Measurements from ENCODE around the gene CZIB. TPM values are rescaled to one million over a fixed set of nuclear protein-coding genes. Genes with fewer than 3 reads are reported as not detected.

CZIB gene
- total RNA-seq, 2 experiments from 2014 or later = 44.3 to 45.5 TPM

DNA sequence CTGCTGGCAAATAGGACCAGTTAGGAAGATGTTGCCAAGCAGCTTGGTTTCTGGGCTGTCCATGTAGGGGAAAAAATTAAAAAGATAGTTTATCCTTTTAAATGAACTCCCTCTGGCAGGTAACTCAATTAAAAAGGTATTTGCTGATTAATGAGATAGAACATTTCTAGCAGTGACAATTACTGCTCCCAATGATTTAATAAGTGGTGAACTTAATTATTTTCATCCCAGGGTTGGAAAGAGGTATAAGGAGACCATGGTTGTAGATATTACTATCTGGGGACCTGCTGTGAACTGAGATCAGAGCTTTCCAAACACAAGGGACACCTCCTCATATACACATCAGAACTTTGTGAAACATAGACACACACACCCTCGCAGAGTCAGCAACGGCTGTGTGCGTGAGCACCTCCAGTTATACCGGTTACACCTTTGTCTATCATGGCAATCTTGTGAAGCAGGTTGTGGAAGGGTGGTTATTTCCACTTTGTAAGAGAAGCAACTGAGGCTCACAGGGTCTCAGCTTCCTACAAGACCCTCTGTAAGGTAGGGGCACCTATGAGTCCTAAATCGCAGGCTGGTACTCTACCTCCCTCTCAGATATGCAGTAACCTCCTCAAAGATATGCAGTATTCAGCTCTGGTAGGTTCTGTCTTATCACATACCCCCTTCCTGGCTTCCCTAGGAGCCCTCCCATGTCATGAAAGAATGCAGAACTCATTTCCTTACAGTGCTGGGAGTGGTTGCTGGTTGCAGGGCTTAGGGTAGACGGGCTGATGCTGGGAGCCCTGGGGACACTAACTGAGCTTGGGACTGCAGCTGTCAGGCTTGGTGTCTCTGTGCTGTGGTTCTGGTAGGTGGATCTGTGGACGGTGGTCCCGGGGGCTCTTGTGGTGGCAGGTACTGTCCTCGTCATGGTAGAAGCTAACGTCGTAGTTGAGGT, 36.3 kb upstream of the CZIB start:
- ChIA-PET CTCF (interaction anchor here (0.8 kb wide), 1 partner anchor 24 kb away, joined by 3 read pairs; no protein-coding TSS in a partner anchor), POLR2A (interaction anchor here (0.6 kb wide), 1 partner anchor 46 kb away, joined by 3 read pairs; no protein-coding TSS in a partner anchor)
- H3K4me1 Mint-ChIP-seq (ENCODE audit: low read depth) = no peaks in the 10 kb centered on the region
- H3K27ac Mint-ChIP-seq = no peak overlapping the region
- ATAC-seq = no peak
- H3K9me3 Mint-ChIP-seq (ENCODE audit: insufficient read depth) = no peaks in the 10 kb centered on the region
- H3K27me3 Mint-ChIP-seq (ENCODE audit: low read depth) = no peaks in the 10 kb centered on the region
- H3K4me3 Mint-ChIP-seq = no peak overlapping the region
- H3K36me3 Mint-ChIP-seq (ENCODE audit: low read depth) = peaks cover 68% of the 10 kb centered on the region
- no peak for DNase-seq

DNA sequence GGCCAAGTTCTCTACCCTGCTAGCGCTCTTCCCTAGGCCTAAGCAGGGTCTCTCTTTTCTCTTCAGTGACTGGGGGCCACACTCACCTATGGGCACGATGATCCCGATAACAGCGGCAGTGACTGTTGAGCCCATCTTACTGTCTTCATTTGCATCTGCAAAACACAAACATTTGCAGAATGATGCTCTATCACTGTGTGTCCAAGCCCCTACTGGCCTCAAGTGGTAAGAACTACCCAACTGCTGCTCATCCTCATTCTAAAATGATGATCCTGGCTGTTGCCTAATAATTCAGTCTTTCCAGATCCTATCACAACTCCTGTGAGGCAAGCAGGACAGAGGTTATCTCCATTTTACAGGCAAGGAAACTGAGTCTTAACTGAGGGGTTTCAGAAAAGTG, 34.6 kb upstream of the CZIB start:
- Mint-ChIP-seq H3K36me3 (ENCODE audit: low read depth) (peaks cover 65% of the 10 kb centered on the region), H3K27ac (no peak overlapping the region), H3K27me3 (ENCODE audit: low read depth) (no peaks in the 10 kb centered on the region), H3K9me3 (ENCODE audit: insufficient read depth) (no peaks in the 10 kb centered on the region), H3K4me1 (ENCODE audit: low read depth) (no peaks in the 10 kb centered on the region), H3K4me3 (no peak overlapping the region)
- CTCF ChIA-PET = no interaction called here
- POLR2A ChIA-PET = no interaction called here
- no peak for DNase-seq
- ATAC-seq = no peak

DNA sequence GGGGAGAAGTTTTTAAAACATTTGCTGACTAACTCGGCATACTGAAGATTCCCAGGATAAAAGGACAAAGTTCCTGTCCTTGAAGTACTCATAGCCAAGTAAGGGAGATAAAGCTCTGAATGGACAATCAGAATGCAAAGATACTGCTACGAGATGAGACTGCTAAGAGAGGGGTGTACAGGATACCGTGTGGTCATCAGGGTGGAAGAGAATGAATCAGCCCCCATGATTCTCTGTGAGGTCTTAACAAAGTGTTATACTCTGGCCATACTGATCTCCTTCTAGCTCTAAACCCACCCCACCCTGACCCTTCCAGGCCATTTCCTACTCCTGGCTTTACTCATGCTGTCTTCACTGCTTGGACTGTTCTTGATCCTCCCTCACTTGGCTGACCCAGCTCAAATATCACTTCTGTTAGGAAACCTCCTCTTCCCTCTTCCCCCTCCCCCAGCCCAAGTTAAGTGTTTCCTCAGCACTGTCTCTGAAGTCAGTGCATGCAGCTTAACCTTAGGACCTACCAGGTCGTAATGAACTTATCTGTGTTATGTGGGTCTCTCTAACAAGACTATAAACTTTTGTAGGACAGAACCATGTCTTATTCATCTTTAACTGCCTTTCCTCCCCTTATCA, 33.7 kb upstream of the CZIB start:
- H3K36me3 Mint-ChIP-seq (ENCODE audit: low read depth) = peaks cover 66% of the 10 kb centered on the region
- no peak for DNase-seq
- no peaks in the 10 kb centered on the region for H3K4me1 Mint-ChIP-seq (ENCODE audit: low read depth)
- no peaks in the 10 kb centered on the region for H3K27me3 Mint-ChIP-seq (ENCODE audit: low read depth)
- ATAC-seq = no peak
- no peak overlapping the region for H3K27ac Mint-ChIP-seq
- ChIA-PET CTCF (no interaction called here), POLR2A (interaction anchor here (0.6 kb wide), 1 partner anchor 21 kb away, joined by 3 read pairs; no protein-coding TSS in a partner anchor)
- H3K9me3 Mint-ChIP-seq (ENCODE audit: insufficient read depth) = no peaks in the 10 kb centered on the region
- no peak overlapping the region for H3K4me3 Mint-ChIP-seq

DNA sequence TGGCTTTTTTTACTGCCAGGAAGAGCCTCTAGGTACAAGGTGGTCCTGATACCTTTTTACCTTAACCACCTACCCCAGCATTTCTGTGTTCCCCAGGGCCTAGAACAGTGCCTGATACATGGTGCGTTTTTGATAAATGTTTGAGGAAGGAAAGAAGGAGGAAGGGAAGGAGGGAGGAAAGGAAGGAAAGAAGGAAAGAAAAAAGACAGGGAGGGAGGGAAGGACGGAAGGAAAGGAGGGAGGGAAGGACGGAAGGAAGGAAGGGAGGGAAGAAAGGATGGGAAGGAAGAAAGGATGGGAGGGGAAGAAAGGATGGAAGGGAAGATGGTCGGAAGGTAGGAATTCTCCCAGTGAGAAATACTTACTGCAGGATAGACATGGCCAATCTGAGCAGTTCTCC, 29.9 kb upstream of the CZIB start:
- no peak for ATAC-seq
- H3K36me3 Mint-ChIP-seq (ENCODE audit: low read depth) = peaks cover 66% of the 10 kb centered on the region
- H3K4me1 Mint-ChIP-seq (ENCODE audit: low read depth) = no peaks in the 10 kb centered on the region
- no peak overlapping the region for H3K4me3 Mint-ChIP-seq
- H3K27ac Mint-ChIP-seq = no peak overlapping the region
- no peaks in the 10 kb centered on the region for H3K27me3 Mint-ChIP-seq (ENCODE audit: low read depth)
- H3K9me3 Mint-ChIP-seq (ENCODE audit: insufficient read depth) = no peaks in the 10 kb centered on the region
- ChIA-PET POLR2A (no interaction called here), CTCF (no interaction called here)
- DNase-seq = no peak

DNA sequence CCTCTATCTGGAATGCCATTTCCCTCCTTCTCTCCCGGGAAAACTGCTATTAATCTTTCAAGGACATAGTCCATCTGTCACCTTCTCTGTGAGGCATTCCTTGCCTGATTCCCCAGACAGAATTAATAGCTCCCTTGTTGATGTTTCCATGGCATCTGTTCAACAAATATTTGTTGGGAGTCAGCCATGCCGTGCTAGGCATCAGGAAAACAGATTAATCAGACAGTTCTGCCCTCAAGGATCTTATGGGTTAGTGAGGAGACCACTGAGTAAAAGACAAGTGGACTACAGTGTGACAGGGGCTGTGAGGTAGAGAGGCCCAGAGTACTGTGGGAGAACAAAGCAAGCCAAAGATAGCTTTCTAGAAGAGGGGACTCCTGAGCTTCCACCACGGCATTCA, 29.3 kb upstream of the CZIB start:
- Mint-ChIP-seq H3K27me3 (ENCODE audit: low read depth) (no peaks in the 10 kb centered on the region), H3K4me1 (ENCODE audit: low read depth) (no peaks in the 10 kb centered on the region), H3K9me3 (ENCODE audit: insufficient read depth) (no peaks in the 10 kb centered on the region), H3K27ac (no peak overlapping the region), H3K36me3 (ENCODE audit: low read depth) (peaks cover 67% of the 10 kb centered on the region), H3K4me3 (no peak overlapping the region)
- POLR2A ChIA-PET = interaction anchor here (0.9 kb wide), 1 partner anchor 11 kb away, joined by 3 read pairs; the partner anchor contains the start of gene MAGOH
- DNase-seq = no peak
- no peak for ATAC-seq
- CTCF ChIA-PET = no interaction called here

DNA sequence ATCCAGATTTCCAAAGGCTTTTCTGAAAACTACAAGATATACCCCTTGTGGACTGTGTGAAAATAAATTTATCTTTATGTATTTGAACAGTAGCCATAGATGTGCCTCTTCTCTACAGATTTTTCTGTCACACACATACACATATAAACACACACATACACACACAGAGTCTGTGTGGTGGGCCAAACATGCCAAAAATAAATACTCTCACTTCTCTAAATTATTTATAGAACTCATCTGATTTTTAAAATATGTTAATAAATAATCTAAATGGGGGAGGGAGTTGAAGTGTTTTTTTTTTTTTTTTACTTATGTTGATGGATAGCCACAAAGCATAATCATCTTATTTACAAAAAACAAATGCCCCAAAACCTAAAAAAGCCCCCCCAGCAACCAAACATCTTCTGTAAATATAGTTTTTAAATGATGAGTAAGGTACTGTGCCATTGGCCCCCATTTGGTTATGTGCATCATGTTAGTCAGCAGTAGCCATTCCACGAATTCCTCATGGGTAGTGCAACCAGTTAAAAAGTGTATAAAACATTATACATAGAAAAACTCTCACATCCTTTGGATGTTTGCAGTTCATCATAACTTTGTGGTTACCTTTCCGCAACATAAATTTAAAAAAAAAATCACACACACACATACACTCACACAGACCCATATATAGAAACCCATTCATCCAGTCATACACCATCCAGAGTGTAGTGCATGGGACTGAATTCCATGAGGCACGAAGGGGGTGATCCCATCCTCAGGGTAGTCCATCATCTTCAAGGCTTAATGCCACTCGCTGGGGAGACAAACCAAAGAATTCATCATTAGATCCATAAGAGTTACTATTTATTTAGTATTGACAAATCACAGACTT, 26.1 kb upstream of the CZIB start:
- H3K36me3 Mint-ChIP-seq (ENCODE audit: low read depth) = peaks cover 53% of the 10 kb centered on the region
- no peaks in the 10 kb centered on the region for H3K4me1 Mint-ChIP-seq (ENCODE audit: low read depth)
- H3K27ac Mint-ChIP-seq = no peak overlapping the region
- ChIA-PET POLR2A (no interaction called here), CTCF (no interaction called here)
- no peak for DNase-seq
- H3K4me3 Mint-ChIP-seq = no peak overlapping the region
- H3K9me3 Mint-ChIP-seq (ENCODE audit: insufficient read depth) = no peaks in the 10 kb centered on the region
- H3K27me3 Mint-ChIP-seq (ENCODE audit: low read depth) = no peaks in the 10 kb centered on the region
- no peak for ATAC-seq

DNA sequence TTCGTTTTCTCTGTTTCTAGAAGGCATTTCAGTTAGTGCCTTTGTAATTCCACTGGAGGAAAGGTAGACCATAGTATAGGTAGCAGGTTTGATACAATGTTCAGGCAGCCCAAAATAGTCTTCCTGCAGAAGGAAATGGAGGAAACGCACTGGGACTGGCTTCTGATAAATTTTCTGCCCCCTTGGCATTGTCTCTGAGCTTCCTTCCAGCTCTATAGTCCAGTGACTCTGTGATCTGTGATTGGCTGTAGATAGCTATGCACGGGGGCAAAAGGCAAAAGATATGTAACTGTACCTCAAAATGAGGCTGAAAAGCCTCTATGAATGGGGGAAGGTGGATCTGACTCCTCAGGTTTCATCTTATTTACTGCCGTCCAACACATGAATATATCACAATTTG, 23.7 kb upstream of the CZIB start:
- no peaks in the 10 kb centered on the region for H3K9me3 Mint-ChIP-seq (ENCODE audit: insufficient read depth)
- H3K27me3 Mint-ChIP-seq (ENCODE audit: low read depth) = no peaks in the 10 kb centered on the region
- no peak overlapping the region for H3K4me3 Mint-ChIP-seq
- POLR2A ChIA-PET = no interaction called here
- peaks cover 1% of the 10 kb centered on the region for H3K4me1 Mint-ChIP-seq (ENCODE audit: low read depth)
- no peak for DNase-seq
- ATAC-seq = no peak
- no peak overlapping the region for H3K27ac Mint-ChIP-seq
- CTCF ChIA-PET = no interaction called here
- H3K36me3 Mint-ChIP-seq (ENCODE audit: low read depth) = peaks cover 34% of the 10 kb centered on the region

DNA sequence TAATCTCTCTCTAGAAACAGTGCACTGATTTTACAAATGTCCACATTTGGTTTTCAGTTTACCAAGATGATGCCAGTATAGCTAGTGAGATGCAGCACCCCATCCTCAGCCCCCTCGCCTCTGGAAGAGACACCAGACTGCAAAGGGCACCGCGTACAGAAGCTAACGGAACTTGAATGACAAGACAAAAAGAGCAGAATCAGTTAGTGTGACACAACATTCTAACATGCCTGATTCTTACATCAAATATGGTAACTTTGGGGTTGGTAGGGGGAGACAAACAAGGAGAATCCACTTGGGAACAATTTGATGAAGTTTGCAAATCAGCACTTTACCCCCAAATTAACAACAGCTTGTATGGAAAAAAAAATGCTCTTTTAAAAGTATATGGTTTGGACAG, 21.9 kb upstream of the CZIB start:
- no peak for DNase-seq
- CTCF ChIA-PET = no interaction called here
- no peak overlapping the region for H3K27ac Mint-ChIP-seq

DNA sequence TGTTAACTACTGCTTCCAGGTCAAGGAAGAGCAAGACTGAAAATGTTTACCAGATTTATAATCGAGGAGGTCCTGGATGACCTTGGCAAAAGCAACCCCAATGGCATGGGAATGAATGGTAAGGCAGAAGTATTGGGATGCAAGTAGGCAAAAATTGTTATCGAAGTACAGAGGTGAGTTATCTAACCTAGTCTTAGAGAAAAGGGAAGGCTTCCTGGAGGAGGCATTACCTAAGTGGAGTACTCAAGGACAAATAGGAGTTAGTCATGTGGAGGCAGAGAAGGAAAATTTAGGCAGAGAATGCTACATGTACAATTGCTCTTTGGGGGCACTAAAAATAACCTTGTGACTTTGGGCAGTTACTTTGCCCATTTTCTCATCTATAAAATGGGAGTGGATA, 21.4 kb upstream of the CZIB start:
- H3K36me3 Mint-ChIP-seq (ENCODE audit: low read depth) = peaks cover 22% of the 10 kb centered on the region
- no peak overlapping the region for H3K27ac Mint-ChIP-seq
- CTCF ChIA-PET = no interaction called here
- H3K27me3 Mint-ChIP-seq (ENCODE audit: low read depth) = no peaks in the 10 kb centered on the region
- ATAC-seq (no peak), DNase-seq (no peak)
- POLR2A ChIA-PET = no interaction called here
- H3K9me3 Mint-ChIP-seq (ENCODE audit: insufficient read depth) = no peaks in the 10 kb centered on the region
- no peak overlapping the region for H3K4me3 Mint-ChIP-seq
- peaks cover 19% of the 10 kb centered on the region for H3K4me1 Mint-ChIP-seq (ENCODE audit: low read depth)

More for the DNA sequence above, 21.9 kb upstream of the CZIB start:
- H3K27me3 Mint-ChIP-seq (ENCODE audit: low read depth) = no peaks in the 10 kb centered on the region
- no peak overlapping the region for H3K4me3 Mint-ChIP-seq
- no peaks in the 10 kb centered on the region for H3K9me3 Mint-ChIP-seq (ENCODE audit: insufficient read depth)
- ATAC-seq = no peak
- POLR2A ChIA-PET = no interaction called here
- H3K4me1 Mint-ChIP-seq (ENCODE audit: low read depth) = peaks cover 16% of the 10 kb centered on the region
- peaks cover 26% of the 10 kb centered on the region for H3K36me3 Mint-ChIP-seq (ENCODE audit: low read depth)

DNA sequence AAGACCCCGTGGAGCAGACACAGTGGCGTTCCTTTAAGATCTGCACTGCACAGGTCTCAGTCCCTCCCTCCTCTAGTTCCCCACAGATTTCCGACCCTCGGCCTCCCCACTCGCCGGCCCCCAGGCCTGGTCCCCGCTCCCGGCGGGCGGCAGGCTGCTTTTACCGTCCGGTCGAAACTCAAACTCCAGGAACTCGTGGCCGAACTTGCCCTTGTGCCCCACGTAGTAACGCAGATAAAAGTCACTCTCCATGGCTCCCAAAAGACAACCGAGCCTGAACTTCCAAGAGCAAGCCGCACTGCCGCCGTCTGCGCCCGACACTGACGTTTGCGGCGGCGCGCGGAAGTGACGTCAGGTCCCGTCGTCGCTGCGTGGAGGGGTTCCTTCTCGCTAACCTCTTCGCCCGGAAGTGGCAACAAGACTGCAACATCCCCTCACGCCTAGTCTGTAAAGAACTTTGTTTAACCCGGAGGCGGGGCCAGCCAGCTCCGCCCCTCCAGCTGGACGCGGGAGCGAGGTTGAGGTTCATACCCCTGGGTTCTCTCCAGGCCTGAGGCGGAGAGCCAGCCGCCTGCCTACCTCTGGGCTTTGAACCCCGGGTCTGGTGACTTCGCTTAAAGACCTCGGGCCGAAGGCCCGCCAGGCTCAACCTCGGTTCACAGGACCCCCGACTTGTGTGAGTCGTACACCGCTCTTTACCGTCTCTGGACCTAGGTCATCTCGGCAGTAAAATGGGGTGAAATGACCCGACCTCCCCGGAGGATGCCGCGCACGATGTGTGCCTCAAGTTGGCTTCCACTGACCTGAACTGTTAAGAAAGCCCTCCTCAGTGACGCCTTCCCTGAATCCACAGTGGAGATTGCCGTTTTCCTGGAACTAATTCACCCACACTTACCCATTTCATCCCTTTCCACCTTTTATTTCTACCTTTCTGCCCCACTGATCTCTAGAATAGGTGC, 18.0 kb upstream of the CZIB start, which contains the start of gene MAGOH:
Gene MAGOH (minus strand): TSS at position 322 of the 959 bp plus-strand sequence. CDS start 70 bp downstream, at position 252.
- H3K27me3 Mint-ChIP-seq (ENCODE audit: low read depth) = no peaks in the 10 kb centered on the region
- ChIA-PET POLR2A (interaction anchor here (1.1 to 1.3 kb wide), 2 partner anchors 10 to 11 kb away, joined by 3 to 4 read pairs; no protein-coding TSS in a partner anchor), CTCF (interaction anchor here (0.7 to 2.1 kb wide), 4 partner anchors 12 to 765 kb away, joined by 3 to 11 read pairs (median 4); no protein-coding TSS in a partner anchor)
- DNase-seq (peak; percentile 97), ATAC-seq (peak; percentile 99)
- peak within 1 kb of the TSS; percentile 95 for H3K27ac Mint-ChIP-seq
- H3K9me3 Mint-ChIP-seq (ENCODE audit: insufficient read depth) = no peaks in the 10 kb centered on the region
- H3K36me3 Mint-ChIP-seq (ENCODE audit: low read depth) = peaks cover 26% of the 10 kb centered on the region
- peaks cover 31% of the 10 kb centered on the region for H3K4me1 Mint-ChIP-seq (ENCODE audit: low read depth)
- peak within 1 kb of the TSS; percentile 94 for H3K4me3 Mint-ChIP-seq
